Measurements from ENCODE around the gene BCL3. TPM values are rescaled to one million over a fixed set of nuclear protein-coding genes. Genes with fewer than 3 reads are reported as not detected.

The BCL3 gene
- total and polyA plus RNA-seq, 2 of the 13 experiments (the other 11 are each of a cell fraction or from before 2014, with no cell fraction given), result 2.3 to 4.0 TPM

DNA sequence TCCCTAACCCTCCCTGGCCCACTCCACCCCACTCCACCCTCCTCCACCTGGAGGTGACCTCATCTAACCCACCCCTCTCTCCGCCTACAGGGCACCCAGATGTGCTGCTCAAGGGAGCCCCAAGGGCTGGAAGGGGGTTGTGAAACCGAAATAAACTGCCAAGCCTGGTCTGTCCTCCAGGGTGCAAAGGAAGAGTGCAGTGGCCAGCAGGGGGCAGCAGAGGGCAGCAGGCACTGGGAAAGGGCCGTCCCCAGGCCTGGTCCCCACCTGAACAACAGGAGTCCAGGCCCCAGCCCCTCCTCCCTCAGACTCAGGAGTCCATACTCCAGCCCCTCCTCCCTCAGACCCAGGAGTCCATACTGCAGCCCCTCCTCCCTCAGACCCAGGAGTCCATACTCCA is 52.0 kb downstream of the BCL3 start (continued):
- TF ChIP-seq, protein P1, sequence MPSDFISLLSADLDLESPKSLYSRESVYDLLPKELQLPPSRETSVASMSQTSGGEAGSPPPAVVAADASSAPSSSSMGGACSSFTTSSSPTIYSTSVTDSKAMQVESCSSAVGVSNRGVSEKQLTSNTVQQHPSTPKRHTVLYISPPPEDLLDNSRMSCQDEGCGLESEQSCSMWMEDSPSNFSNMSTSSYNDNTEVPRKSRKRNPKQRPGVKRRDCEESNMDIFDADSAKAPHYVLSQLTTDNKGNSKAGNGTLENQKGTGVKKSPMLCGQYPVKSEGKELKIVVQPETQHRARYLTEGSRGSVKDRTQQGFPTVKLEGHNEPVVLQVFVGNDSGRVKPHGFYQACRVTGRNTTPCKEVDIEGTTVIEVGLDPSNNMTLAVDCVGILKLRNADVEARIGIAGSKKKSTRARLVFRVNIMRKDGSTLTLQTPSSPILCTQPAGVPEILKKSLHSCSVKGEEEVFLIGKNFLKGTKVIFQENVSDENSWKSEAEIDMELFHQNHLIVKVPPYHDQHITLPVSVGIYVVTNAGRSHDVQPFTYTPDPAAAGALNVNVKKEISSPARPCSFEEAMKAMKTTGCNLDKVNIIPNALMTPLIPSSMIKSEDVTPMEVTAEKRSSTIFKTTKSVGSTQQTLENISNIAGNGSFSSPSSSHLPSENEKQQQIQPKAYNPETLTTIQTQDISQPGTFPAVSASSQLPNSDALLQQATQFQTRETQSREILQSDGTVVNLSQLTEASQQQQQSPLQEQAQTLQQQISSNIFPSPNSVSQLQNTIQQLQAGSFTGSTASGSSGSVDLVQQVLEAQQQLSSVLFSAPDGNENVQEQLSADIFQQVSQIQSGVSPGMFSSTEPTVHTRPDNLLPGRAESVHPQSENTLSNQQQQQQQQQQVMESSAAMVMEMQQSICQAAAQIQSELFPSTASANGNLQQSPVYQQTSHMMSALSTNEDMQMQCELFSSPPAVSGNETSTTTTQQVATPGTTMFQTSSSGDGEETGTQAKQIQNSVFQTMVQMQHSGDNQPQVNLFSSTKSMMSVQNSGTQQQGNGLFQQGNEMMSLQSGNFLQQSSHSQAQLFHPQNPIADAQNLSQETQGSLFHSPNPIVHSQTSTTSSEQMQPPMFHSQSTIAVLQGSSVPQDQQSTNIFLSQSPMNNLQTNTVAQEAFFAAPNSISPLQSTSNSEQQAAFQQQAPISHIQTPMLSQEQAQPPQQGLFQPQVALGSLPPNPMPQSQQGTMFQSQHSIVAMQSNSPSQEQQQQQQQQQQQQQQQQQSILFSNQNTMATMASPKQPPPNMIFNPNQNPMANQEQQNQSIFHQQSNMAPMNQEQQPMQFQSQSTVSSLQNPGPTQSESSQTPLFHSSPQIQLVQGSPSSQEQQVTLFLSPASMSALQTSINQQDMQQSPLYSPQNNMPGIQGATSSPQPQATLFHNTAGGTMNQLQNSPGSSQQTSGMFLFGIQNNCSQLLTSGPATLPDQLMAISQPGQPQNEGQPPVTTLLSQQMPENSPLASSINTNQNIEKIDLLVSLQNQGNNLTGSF (CRISPR knock-in tag; IDR thresholded peaks at IDR 0.05), result no peak
- no peak for TF ChIP-seq REXO4 (CRISPR knock-in tag; IDR thresholded peaks at IDR 0.05; ENCODE audit: borderline replicate concordance)
- TF ChIP-seq HNF4A (CRISPR knock-in tag; IDR thresholded peaks at IDR 0.05), result peak; percentile 79
- peak; percentile 60; the same call in 1 of the 2 replicates for TF ChIP-seq FOXO1 (CRISPR knock-in tag; IDR thresholded peaks at IDR 0.05)
- no peak for TF ChIP-seq ARNTL (CRISPR knock-in tag; IDR thresholded peaks at IDR 0.05)
- TF ChIP-seq, protein P2, sequence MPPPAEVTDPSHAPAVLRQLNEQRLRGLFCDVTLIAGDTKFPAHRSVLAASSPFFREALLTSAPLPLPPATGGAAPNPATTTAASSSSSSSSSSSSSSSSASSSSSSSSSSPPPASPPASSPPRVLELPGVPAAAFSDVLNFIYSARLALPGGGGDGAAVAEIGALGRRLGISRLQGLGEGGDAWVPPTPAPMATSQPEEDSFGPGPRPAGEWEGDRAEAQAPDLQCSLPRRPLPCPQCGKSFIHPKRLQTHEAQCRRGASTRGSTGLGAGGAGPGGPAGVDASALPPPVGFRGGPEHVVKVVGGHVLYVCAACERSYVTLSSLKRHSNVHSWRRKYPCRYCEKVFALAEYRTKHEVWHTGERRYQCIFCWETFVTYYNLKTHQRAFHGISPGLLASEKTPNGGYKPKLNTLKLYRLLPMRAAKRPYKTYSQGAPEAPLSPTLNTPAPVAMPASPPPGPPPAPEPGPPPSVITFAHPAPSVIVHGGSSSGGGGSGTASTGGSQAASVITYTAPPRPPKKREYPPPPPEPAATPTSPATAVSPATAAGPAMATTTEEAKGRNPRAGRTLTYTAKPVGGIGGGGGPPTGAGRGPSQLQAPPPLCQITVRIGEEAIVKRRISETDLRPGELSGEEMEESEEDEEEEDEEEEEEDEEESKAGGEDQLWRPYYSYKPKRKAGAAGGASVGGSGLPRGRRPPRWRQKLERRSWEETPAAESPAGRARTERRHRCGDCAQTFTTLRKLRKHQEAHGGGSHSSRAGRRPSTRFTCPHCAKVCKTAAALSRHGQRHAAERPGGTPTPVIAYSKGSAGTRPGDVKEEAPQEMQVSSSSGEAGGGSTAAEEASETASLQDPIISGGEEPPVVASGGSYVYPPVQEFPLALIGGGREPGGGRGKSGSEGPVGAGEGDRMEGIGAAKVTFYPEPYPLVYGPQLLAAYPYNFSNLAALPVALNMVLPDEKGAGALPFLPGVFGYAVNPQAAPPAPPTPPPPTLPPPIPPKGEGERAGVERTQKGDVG (CRISPR knock-in tag; IDR thresholded peaks at IDR 0.05; ENCODE audit: borderline replicate concordance), result no peak
- TF ChIP-seq KLF16 (CRISPR knock-in tag; IDR thresholded peaks at IDR 0.05), result peak in 1 of 2 experiments; percentile 45; a peak in 1 of 4 replicates
- no peak for TF ChIP-seq ZNF326 (CRISPR knock-in tag; IDR thresholded peaks at IDR 0.05; ENCODE audit: borderline replicate concordance)
- TF ChIP-seq HMG20A (CRISPR knock-in tag; IDR thresholded peaks at IDR 0.05; ENCODE audit: borderline replicate concordance), result no peak
- TF ChIP-seq BRCA1 (CRISPR knock-in tag; IDR thresholded peaks at IDR 0.05), result no peak
- TF ChIP-seq, protein P3, sequence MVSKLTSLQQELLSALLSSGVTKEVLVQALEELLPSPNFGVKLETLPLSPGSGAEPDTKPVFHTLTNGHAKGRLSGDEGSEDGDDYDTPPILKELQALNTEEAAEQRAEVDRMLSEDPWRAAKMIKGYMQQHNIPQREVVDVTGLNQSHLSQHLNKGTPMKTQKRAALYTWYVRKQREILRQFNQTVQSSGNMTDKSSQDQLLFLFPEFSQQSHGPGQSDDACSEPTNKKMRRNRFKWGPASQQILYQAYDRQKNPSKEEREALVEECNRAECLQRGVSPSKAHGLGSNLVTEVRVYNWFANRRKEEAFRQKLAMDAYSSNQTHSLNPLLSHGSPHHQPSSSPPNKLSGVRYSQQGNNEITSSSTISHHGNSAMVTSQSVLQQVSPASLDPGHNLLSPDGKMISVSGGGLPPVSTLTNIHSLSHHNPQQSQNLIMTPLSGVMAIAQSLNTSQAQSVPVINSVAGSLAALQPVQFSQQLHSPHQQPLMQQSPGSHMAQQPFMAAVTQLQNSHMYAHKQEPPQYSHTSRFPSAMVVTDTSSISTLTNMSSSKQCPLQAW (CRISPR knock-in tag; IDR thresholded peaks at IDR 0.05), result no peak
- TF ChIP-seq, protein P4, sequence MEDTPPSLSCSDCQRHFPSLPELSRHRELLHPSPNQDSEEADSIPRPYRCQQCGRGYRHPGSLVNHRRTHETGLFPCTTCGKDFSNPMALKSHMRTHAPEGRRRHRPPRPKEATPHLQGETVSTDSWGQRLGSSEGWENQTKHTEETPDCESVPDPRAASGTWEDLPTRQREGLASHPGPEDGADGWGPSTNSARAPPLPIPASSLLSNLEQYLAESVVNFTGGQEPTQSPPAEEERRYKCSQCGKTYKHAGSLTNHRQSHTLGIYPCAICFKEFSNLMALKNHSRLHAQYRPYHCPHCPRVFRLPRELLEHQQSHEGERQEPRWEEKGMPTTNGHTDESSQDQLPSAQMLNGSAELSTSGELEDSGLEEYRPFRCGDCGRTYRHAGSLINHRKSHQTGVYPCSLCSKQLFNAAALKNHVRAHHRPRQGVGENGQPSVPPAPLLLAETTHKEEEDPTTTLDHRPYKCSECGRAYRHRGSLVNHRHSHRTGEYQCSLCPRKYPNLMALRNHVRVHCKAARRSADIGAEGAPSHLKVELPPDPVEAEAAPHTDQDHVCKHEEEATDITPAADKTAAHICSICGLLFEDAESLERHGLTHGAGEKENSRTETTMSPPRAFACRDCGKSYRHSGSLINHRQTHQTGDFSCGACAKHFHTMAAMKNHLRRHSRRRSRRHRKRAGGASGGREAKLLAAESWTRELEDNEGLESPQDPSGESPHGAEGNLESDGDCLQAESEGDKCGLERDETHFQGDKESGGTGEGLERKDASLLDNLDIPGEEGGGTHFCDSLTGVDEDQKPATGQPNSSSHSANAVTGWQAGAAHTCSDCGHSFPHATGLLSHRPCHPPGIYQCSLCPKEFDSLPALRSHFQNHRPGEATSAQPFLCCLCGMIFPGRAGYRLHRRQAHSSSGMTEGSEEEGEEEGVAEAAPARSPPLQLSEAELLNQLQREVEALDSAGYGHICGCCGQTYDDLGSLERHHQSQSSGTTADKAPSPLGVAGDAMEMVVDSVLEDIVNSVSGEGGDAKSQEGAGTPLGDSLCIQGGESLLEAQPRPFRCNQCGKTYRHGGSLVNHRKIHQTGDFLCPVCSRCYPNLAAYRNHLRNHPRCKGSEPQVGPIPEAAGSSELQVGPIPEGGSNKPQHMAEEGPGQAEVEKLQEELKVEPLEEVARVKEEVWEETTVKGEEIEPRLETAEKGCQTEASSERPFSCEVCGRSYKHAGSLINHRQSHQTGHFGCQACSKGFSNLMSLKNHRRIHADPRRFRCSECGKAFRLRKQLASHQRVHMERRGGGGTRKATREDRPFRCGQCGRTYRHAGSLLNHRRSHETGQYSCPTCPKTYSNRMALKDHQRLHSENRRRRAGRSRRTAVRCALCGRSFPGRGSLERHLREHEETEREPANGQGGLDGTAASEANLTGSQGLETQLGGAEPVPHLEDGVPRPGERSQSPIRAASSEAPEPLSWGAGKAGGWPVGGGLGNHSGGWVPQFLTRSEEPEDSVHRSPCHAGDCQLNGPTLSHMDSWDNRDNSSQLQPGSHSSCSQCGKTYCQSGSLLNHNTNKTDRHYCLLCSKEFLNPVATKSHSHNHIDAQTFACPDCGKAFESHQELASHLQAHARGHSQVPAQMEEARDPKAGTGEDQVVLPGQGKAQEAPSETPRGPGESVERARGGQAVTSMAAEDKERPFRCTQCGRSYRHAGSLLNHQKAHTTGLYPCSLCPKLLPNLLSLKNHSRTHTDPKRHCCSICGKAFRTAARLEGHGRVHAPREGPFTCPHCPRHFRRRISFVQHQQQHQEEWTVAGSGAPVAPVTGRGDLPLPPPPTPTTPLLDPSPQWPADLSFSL (CRISPR knock-in tag; IDR thresholded peaks at IDR 0.05), result no peak
- TF ChIP-seq GATA4 (IDR thresholded peaks at IDR 0.05; ENCODE audit: borderline replicate concordance, low read depth), result no peak
